GM18868 (cell line): ENCODE measurements around the gene RRM2.

Experiments used
- ATAC-seq: cut with Tn5 transposase; IDR thresholded peaks from one replicate; pipeline ENCODE4 v1.9.1; 2021; ENCODE audit warnings: mild to moderate bottlenecking, moderate library complexity; ENCODE audit not compliant: unreplicated experiment

The RRM2 gene

DNA sequence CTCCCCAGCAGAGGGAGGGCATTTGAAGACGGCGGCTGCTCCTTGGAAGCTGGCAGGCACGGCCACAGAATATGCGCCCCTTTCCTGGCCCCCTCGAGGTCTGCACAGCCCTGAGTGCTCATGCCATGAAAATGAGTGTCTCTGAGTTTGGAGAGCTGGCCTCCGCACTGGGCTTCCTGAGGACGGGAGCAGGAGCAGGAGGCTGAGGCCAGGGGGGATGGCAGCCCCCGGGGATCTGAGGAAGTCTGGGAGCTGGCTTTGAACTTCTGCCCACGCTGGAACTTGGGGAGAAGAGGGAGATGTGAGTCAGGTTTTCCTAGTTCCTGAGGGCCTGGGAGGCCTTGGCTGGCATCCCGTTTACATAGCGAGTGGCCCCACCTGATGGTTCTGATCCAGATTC, 47.0 kb downstream of the RRM2 start:
- ATAC-seq, result no peak

DNA sequence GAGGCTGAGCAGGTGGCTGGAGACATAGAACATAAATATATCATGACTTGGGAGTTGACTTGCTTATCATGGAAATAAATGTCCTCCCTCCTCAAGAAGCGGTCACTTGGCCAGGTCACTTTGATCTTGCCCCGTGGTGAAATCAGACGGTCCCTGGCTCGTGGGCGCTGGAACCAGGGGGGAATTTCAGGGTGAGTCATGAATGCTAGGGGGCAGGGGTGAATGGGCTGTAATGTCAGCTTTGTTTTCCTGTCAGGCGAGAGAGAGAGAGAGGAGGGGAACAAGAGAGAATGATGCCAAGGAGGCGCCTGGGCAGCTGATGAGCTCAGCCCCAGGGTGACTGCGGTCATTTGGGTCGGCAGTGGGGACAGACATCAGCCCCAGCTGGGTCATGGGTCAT, 47.7 kb downstream of the RRM2 start:
- no peak for ATAC-seq

DNA sequence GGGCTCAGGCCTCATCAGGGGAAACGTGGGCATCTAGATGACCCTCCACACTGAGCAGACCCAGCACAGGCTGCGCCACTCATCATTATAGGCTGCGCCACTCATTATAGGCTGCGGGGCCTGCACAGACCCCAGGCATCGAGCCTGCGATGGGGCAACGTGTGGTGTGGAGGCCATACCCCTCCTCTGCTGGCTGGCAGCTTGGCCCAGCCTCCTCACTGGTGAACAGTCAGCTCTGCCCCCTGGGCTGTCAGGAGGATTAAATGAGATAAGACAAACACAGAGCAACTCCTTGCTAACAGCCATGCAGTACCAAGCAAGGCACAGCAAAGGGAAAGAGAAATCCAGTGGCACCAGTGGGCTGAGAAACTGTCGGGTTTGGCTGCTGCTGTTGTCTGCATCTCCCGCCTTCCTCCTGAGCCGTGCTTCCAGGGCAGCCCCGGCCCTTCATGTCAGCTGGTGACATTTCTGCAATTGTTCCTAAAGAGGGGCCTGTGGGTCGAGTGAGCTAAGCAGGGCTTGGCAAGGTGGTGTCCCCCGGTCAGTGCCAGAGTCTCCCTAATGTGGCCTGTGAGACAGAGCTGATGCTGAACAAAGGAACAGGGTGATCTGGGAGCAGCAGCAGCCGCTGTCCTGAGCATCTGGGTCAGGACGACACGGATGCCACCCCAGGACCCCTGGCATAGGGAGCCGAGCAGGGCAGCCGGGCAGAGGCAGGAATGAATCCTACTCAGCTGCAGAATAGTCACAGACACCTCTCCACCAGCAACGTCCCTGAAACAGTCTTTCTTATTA, 48.7 kb downstream of the RRM2 start:
- ATAC-seq, result no peak

GRCh38 chr2:10172033-10172871, 49.7 kb downstream of the RRM2 start:
- ATAC-seq, result no peak

DNA sequence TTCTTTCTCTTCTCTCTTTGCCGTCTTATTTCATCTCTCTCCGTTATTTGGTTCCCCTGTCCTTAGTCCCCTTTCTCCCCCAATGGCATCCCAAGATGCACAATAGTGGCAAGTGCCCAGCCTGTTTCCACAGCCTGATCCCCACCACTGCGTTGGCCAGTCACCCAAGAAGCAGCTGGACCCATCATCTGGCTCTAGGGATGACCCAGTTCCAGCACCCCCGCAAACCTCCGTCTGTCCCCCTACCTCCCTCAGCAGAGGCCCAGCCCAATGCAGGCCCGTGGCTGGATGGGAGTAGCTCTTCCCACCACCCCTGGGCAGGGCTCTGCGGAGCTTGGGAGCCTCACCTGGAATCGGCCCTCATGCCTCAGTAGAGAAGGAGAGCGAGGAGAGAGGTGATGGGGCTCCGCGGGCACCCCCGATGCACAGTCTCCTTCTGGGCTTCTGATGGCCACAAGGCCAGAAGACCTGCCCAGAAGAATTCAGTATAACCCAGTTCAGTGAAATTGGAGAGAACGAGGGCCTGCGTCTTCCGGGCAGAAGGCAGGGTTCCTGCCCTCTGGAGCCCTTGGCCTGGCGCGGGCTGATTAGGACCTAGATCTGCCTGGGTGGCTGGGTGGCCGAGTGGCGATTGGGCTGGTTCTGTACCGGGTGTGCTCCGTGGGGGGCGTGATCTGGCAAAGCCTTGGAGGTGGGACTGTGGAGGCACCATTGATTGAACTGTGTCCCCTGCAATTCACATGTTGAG, 50.9 kb downstream of the RRM2 start:
- no peak for ATAC-seq

DNA sequence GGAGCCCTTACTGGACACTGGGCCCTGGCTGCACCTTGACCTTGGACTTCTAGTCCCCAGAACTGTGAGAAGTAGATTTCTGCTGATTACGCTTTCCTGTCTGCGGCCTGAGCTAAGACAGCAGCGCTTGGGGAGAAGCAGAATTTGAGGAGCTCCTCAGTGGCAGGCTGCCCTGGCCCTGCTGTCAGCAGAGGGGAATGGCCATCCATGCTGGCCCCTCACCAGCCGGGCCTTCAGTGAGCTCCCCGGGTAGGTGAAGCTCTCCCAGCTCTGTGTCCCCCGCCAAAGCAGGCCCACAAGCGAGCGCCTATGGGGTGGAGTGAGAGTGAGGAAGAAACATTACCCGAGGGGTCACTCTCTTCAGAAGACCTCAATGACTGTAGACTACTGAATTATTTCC, 51.6 kb downstream of the RRM2 start:
- no peak for ATAC-seq

DNA sequence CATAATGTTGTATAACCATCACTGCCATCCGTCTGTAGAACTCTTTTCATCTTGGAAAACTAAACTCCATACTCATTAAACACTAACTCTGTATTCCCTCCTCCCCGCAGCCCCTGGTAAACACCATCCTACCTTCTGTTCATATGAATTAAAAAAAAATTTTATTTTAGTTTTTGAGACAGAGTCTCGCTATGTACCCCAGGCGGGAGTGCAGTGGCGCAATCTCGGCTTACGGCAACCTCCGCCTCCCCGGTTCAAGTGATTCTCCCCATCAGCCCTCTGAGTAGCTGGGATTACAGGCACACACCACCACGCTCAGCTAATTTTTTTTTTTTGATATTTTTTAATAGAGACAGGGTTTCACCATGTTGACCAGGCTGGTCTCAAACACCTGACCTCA, 52.9 kb downstream of the RRM2 start:
- no peak for ATAC-seq

DNA sequence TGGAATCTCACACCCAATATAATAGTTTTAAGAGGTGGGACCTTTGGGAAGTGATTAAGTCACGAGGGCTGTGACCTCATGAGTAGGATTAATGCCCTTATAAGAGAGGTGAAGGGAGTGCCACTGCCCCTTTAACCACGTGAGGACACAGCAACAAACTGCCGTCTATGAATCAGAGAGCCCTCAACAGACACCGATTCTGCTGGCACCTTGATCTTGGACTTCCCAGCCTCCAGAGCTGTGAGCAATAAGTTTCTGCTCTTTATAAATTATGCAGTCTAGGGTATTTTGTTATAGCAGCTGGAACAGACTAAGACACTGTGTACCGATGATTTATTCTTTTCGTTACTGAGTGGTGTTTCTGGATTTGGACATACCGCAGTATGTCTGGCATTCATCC, 56.2 kb downstream of the RRM2 start:
- ATAC-seq, result no peak

DNA sequence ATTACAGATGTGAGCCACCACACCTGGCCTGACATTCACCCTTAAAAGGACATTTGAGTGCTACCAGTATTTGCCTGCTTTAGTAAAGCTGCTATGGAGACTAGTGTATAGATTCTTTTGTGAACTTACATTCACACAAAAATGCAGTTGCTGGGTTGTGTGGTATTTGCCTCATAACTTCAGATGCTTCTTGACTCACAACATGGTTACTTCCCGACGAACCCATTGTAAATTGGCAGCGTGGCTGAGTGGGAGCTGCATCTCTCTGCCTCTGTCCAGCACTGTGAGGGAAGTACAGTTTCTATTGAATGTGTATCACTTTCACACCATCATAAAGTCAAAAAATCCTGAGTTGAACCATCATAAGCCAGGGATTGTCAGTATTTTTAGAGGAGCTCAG, 56.9 kb downstream of the RRM2 start:
- ATAC-seq, result no peak

DNA sequence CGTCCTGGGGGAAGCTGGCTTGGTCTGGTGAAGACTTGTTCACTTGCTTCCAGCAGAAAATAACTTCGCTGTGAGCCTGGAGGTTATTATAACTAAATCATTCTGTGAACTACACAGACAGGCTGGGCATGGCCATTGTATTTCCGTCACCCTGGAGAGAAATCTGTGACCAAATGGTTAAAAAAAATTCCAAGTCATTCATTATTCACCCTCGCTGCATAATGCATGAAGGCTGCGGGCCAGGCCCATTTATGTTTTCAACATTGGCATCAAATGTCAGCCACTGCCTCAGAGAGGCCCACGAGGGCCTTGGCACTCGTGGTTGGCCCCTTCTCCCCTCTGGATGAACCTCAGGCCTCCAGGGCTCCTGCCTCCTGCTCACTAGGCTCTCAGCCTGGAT, 57.7 kb downstream of the RRM2 start:
- ATAC-seq, result no peak
